Activated gamma-delta T cell treated with Interleukin-2 at 50 U/mL for 16 hours (primary cell): Measurements from ENCODE around the gene PALD1.
A peak's percentile ranks its signal among the peaks of the same experiment; 100 is the strongest.
"Not testable (repeated sequence)": the region's sequence is repeated elsewhere in the genome, so short reads cannot be mapped to it uniquely, and the experiment has no call there.

Experiments
- DNase-seq: peaks from one replicate; pipeline ENCODE4 v3.0.0-alpha.2; 2020

The PALD1 gene

GRCh38 chr10:70575874-70576802 lies 97.6 kb downstream of the PALD1 start:
- DNase-seq, result peak; percentile 27

DNA sequence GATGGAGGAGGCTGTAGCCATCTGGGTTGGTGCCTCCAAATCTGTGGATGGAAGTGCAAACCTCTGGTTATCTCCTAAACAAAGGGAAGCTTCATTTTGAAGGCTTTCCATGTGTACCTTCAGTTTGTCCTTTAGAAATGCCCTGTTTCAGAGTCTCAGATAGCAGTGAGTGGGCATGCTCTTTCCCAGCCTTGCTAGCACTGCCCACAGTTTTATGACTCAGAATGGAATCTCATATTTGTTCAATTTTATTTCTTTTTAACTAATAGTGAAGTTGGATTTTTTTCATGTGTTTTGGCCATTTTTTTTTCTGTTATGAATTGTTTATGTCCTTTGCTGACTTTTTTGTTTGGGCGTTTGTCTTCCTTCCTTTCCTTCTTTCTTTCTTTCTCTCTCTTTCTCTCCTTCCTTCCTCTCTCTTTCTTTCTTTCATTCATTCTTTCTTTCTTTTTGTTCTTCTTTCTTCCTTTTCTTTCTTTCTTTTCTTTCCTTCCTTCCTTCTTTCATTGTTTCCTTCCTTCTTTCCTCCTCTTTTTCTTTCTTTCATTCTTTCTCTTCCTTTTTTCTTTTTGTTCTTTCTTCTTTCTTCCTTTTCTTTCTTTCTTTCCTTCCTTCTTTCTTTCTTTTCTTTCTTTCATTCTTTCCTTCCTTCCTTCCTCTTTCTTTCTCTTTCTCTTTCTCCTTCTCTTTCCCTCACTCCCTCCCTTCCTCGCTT lies 98.4 kb downstream of the PALD1 start:
- DNase-seq, result no peak

DNA sequence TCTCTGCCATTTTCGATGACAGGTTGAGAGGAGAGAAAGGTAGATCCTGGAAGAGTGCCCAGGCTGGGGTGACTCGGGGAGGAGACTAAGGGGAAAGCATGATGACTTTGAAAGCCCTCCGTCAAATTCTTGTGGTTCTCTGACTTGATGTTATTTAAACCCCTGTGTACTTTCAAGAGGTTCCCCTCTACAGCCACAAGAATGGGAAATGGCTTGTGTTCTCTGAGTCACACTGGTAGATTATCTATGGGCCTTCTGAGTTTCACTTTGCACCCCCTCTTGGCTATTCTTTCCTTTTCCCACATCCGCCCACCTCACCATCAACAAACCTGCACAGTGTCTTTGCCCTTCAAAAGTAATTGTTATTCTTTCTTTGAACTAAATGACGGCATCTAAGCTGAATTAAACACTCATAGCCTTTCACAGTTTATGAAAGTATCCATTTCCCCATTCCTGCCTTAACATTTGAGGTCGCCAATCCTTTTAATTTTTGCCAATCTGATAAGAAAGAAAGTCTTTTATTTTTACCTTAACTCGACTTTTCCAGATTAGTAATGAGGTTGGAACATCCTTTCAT lies 99.9 kb downstream of the PALD1 start:
- DNase-seq, result peak; percentile 71

DNA sequence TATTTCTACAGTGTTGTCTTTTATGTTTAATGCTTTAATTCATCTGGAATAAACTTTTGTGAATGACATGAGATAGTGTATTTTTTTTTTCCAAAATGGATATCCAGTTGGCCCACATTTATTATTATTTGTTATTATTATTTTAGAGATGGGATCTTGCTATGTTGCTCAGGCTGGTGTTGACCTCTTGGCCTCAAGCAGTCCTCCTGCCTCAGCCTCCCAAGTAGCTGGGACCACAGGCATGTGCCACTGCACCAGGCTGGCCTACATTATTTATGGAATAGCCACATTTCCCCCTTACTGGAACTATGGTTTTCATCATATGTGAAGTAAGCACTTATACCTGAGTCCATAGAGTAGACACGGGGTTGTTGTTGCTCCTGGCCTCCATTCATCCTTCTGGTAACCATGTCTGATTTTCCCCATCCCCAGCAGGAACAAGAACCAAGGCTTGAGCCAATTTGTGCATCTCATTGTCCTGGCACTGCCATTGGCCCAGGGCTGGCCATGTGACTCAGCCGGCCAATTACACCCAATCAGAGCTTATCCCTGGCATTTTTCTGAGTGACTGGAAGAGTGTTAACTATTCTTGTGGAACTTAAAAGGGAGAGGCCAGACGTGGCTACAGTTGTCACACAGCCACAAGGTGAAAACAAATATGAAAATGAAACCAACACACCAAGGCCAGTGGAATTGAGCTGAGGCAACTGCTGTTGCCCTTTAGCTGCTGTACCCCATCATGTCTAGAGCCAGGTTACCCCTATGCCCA lies 100.9 kb downstream of the PALD1 start:
- no peak for DNase-seq

DNA sequence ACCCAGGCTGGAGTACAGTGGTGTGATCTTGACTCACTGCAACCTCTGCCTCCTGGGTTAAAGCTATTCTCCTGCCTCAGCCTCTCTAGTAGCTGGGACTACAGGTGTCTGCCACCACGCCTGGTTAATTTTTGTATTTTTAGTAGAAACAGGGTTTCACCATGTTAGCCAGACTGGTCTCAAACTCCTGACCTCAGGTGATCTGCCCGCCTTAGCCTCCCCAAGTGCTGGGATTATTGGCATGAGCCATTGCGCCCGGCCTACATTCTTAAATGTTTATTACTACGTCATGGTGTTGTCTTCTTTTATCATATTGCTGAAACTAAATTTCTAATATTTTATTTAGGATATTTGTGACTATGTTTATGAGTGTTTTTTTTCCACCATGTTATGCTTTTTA lies 102.6 kb downstream of the PALD1 start:
- not testable (repeated sequence) for DNase-seq

DNA sequence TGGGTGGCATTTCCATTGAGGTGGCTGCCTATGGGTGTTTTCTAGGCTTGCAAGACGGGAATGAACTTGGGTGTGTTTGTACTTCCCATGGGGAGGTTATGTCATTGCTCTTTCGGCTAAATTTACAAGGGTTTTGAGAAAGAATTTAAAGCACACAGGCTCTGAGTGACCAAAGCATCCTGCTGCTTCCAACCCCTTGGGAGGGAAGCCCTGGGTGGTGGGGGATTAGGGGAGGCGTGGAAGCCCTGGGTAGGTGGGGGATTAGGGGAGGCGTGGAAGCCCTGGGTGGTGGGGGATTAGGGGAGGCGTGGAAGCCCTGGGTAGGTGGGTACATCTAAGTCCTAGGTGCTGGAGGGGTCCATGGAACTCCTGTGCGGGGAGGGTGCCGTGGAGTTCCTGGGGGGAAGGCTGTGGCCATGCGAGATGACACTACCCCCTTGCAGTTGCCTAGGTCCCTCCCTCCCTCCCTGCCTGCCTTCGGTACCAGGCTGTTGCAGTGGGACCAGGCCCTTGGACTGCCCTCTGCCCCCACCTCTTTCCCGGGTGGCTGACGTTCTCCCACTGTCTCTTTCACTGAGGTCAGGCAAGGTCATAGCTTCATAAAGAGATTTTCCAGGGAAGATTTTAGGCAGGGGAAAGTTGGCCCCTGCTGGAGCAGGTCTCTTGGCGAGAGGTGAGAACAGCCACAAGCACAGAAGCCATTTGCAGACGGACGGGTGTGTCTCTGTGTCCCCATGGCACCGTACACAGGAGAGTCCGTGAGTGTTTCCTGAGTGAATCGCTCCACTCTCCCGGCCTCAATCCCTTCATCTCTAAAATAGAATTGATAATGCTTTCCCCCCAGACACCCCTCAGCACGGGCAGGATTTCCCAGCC lies 104.5 kb downstream of the PALD1 start:
- no peak for DNase-seq

DNA sequence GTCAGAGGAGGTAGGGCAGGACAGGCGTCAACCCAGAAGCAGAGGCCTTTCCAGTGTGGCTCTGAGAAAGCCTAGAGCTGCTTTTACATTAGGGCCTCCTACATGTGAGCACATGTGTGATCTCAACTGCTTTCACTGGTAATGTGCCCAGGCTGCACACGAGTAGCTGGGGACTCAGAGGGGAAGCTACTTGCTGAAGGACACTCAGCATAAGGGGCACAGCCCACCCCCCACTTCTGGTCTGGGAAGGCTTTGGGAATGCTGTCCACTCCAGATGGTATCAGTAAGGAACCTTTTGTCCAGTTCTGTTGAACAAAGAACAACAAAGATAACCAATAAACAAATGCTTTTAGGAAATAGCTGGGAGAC lies 105.1 kb downstream of the PALD1 start:
- DNase-seq, result no peak

DNA sequence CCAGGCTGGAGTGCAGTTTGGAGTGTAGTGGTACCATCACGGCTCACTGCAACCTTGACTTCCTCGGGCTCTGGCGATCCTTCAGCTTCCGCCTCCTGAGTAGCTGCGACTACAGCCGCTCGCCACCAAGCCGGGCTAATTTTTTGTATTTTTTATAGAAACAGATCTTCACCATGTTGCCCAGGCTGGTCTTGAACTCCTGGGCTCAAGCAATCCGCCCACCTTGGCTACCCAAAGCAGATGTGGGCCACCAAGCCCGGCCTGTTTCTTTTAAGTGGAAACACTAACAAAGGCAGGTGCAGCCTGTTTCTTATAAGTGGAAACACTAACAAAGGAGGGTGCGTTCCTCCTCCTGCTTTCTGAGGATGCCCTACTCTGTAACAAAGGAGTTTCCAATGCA lies 105.8 kb downstream of the PALD1 start:
- DNase-seq, result no peak

GRCh38 chr10:70584909-70585544 lies 106.5 kb downstream of the PALD1 start:
- DNase-seq, result no peak

GRCh38 chr10:70585578-70586169 lies 107.1 kb downstream of the PALD1 start:
- DNase-seq, result no peak

DNA sequence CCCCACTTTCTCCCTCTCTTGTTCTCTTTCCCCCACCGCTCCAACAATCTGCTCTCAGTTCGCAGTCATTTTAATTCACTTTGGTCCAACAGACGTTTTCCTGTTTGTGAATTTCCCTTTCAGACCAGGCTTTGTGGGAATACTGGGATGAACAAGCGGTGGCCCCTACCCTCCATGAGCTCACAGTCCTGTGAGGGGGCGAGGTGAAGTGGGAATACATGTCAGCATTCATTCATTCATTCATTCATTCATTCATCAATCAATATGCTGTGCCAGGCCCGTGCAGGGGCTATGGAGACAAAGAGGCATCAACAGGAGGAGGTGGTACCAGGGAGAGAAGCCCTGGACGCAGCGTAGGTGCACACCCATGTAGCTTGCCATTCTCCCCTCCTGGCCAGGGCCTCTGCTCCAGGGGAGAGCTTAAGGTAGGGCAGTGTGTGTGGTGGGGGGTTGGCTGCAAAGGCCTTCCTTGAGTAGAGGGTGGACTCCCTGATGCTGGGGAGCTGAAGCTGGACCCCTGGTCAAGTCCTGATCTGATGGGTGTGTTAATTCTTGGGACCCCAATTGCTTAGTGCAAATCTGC lies 107.9 kb downstream of the PALD1 start:
- DNase-seq, result no peak

DNA sequence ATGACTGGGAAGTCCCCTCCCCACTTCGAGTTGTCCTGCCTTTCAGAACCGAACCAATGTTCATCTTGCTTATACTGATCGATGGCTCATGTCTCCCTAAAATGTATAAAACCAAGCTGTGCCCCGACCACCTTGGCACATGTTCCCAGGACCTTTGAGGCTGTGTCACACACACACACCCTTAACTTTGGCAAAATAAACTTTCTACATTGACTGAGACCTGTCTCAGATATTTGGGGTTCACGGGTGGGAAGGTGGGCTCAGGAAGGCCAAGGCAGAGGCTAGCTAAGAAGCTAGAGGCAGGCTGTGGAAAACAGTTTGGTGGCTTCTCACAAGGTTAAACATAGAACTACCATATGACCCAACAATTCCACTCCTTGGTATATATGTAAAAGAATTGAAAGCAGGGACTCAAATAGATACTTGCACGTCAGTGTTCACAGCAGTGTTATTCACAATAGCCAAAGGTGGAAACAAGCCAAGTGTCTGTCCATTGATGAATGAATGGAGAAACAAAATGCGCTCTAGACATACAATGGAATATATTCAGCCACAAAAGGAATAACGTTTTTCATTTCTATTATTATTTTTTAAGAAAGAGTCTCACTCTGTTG lies 108.6 kb downstream of the PALD1 start:
- DNase-seq, result no peak

- DNase-seq, result no peak
Observed at GRCh38 chr10:70588255-70588654, 109.7 kb downstream of the PALD1 start.

GRCh38 chr10:70588859-70589570 lies 110.4 kb downstream of the PALD1 start:
- DNase-seq, result no peak

DNA sequence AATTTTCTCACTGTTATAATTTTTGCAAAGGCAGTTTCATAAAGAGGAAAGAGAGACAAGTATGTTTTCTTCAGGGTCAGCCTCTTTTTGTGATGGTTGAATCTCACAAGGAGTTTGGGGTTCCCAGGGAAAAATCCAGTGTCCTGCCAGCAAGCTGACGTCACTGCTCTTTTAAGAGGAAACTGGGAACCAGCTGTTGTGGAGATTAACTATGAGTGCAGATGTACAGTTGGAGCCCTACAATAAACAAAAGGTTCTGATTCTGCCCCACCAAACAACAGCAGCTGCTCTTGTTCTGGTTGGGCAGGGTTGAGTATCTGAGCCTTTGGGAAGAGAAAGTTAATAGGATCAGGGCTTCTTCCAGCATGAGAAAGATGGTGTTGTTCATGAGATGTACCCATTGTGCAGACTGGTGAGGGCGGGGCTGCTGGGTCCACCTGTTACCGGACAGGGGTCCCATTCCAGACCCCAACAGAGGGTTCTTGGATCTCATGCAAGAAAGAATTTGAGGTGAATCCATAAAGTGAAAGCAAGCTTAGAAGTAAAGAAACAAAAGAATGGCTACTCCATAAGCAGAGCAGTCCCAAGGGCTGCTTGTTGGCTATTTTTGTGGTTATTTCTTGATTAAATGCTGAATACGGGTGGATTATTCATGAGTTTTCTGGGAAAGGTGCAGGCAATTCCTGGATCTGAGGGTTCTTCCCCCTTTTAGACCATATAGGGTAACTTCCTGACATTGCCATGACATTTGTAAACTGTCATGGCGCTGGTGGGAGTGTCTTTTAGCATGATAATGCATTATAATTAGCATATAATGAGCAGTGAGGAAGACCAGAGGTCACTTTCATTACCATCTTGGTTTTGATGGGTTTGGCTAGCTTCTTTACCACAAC lies 111.4 kb downstream of the PALD1 start:
- no peak for DNase-seq

- DNase-seq, result no peak
Observed at GRCh38 chr10:70590655-70591416, 112.3 kb downstream of the PALD1 start.

DNA sequence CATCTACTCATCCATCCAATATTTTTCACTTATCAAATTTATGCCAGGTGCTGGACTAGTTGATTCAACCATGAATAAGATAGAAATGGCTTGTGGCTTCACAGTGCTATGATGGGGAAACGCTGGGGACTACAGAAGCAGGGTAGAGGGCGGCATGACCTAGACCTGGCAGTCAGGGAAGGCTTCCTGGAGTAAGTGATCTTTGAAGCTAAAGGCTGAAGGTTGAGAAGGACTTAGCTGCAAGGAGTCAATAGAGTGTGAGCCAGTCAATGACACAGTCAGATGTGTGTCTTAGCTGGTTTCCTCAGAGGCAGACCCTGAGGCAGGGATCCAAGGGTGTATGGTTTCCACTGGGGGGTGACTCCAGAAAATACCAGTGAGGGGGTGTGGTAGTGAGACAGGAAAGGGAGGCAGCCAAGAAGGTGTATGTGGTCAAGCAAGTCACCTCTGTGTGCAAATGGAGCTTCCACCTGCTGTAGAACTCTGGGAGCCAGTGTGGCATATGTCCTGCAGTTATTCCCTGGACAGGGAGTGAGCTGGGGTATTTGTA lies 113.7 kb downstream of the PALD1 start:
- DNase-seq, result no peak
